ENCODE data around the gene GCN1.

GCN1 gene

DNA sequence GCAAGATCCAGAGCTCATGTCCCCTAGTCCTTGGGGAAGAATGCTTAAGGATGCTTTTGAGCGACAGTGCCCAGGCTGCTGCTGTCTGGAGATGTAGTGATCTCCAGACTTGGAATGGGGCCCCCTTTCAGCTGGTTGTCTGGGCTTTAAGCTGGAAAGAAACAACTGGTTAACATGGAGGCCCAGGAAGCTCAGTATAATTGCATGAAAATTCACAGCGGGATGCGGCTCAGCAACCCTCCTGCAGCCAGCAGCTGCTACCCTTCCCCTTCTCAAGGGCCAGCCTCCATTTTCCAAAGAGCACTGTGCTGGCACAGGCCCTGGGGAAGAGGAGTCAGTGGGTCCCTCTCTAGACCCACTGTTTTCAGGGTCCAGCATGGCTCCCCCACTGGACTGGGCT, 104.3 kb downstream of the GCN1 start:
- DNase-seq = no peak

DNA sequence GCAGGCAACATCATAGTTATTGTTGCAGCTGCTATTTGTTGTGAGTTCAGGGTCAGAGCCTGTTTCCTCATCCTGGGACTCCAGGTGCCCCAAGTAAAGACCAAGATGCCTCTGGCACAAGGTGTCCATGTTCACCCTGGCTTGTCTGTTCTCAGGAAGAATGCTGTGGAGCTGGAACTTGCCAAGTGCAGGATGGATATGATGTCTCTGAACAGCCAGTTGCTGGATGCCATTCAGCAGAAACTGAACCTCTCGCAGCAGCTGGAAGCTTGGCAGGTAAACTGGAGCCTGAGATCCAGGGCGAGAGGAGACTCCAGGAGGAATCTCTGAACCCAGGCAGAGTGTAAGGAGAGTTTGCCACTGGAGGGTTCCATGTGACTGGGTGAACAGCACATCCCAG, 104.7 kb downstream of the GCN1 start:
- no peak for DNase-seq

DNA sequence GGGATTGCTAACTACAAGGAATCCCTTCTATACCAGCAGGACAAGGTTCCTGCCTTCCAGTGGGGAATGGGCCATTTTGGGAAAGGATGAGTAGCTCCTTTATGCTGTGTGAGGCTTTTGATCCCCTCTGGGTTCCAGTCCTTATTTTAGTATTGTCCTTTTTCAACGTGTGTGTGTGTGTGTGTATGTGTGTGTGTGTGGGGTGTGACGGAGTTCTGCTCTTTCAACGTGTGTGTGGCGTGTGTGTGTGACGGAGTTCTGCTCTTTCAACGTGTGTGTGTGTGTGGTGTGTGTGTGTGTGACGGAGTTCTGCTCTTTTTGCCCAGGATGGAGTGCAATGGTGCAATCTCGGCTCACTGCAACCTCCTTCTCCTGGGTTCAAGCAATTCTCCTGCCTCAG, 105.4 kb downstream of the GCN1 start:
- no peak for DNase-seq

DNA sequence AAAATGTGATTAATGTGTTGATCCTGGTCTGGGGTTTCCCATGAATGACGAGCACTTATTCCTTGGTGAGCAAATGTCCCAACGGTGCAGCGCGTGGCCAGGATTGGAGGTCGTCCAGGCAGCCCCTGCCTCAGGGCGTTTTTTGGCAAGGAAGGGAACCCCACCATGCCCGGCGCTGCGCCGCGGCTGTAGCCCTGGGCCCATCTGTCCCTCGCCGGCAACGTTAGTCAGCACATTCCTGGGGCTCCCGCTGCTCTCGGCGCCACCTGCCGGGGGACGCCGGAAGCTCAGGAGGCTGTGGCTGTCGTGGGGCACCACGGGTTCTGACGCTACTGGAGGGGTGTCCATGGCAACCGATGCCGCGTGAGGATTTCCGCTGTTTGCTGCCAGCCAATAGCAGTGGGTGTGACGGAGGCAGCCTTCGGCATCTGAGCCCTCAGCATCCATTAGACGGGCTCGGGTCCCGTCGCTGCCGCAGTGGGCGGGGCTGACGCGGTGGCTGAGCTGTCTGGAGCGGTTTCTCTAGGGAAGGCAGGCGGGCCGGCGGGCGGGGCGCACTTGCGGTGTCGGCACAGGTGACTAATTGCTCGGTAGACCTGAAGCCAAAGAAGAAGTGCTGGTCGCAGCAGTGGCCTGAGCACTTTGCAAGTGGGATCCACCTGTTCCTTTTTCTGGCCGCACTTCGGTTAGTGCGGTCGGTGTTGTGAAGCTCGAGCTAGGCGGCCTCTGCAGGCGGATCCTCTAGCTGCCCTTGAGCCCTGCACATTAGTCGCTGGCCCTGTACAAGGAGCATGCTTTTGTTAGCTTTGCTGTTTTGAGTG, 107.5 kb downstream of the GCN1 start:
- DNase-seq = peak; percentile 99

DNA sequence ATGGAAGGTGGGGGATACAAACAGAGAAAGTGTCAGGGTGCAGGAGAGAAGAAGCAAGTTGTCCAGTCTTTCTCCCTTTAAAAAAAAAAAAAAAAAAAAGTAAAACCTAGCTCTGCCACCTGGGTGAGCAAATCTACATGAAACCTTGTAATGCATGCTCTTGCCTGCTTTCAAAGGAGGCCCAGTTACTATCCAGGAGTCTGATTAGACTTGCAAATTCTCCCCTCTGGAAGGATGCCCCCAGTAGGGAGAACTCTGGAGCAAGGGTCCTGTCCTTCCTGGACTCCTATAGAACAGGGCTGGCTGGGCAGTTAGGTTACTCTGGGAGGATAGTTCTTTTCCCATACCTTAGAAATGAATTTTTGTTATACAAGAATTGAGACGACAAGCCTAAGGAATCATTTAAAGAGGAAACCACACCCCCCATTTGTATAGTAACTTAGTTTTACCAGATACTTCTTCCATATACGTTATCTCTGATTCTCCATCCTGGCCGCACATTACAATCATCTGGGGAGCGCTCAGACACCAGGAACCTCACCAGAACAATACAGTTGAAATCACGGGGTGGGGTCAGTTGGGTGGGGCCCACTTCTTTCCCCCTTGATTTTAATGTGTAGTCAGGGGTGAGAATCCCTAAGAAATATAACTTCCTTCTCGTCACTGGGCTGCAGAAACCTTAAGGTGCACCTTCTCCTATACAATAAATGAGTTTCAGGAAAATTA, 108.4 kb downstream of the GCN1 start:
- no peak for DNase-seq

DNA sequence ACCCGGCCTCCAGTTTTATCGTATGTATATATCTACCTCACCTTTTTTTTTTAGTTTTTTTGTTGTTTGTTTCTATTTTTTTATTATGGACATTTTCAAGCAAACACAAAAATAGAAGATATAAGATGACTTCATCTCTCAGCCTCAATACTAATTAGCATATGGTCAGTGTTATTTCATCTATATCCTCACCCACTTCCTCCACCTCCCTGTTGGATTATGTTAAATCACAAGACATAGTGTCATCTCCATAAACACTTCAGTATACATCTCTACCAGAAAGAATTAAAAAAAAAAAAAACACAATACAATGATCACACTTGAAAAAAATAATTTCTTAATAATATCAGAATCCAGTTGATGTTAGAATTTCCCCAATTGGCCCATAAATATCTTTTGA, 112.9 kb downstream of the GCN1 start:
- no peak for DNase-seq

DNA sequence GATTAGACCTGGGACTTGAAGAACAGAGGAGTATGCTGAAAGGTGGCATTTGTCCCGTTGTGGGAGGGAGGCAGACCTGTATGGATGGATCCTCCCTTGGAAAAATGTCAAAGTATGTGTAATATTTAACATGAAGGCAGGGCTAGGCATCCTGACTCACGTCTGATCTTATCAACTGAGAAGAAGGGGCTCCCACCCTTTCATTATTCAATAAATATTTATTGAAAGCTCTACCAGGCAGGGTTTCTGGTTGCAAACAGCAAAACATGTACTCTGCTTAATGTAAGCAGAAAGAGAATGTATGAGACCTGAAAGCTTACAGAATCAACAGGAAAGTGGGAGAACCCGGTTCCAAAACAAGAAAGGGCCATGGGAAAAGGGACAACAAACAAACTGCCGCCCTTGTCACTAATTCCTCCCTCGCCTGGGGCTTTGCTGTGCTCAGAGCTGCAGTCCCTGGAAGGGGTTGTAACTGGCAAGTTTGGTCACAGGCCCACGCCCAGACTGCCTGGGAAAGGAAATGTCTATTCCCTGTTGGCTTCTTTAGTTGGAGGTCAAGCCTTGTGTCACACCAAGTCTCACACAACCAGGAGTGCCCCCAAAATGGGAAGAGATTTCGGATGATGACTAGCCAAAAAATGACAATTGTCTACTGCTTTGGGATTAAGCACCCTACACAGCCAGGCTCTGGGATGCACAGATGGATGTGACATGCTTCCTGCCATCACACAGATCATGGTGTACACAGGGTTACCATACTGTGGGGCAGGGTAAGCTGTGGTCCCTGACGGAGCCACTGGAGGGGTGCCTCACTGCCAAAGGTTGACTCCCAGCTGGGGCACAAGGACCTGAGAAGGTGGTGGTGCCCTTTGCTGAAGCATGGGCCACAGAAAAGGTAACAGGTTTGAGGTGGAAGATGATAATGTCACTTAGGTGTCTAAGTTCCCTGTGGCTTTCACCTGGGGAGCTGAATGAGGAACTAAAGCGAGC, 114.8 kb downstream of the GCN1 start:
- DNase-seq = no peak

DNA sequence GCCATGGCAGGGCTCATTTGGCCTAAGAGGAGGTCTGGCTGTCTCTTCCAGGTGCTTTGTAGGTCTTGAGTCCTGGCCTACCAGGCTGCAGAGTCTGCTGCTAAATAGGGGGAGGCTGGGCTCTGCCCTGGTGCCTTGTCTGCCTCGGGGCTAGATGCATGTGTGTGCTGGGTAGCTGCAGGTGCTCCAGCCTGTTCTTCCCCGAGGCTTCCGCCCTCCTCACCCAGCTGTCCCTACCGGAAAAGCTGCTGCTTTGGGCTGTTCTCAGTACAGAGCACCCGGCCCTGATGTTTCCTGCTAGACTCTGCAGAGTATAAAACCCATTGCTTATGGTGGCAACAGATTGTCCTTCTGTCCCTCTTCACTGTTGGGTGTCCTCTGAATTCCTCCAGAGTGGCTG, 115.6 kb downstream of the GCN1 start:
- no peak for DNase-seq

DNA sequence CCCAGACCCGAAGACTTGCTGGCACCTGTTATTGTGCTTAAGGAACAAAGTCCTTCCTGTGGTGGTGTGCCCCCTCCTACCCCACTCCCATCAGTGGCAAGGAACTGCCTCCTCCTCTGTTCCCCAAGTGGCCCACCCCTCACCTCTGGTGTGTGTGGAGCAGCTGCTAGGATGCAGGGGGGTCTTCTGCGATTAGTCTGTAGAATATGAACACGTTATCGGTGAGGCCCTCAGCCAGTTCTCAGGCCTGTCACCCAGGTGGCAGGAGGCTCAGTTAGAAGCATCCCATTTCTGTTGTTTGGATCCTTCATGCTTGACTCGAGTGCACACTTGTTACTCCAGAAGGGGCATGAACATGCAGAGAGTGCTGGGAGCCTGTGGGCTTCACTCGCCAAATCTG, 117.3 kb downstream of the GCN1 start:
- no peak for DNase-seq
